C4-2B (cell line): Measurements from ENCODE around the gene HSCB.

ENCODE experiments used
- H3K27ac ChIP-seq: fragments of 450-650 bp; 2 replicates; pipeline ENCODE4 v1.5.1; 2017
- CTCF ChIP-seq: fragments of 450-650 bp; conservative IDR thresholded peaks from 2 replicates; pipeline ENCODE4 v1.5.1; 2017; ENCODE audit warnings: mild to moderate bottlenecking
- ZFX ChIP-seq: fragments of 450-650 bp; IDR thresholded peaks from 2 replicates; pipeline ENCODE4 v1.6.1; 2017

HSCB gene

GRCh38 chr22:28792491-28793383 is 50.9 kb downstream of the HSCB start:
- H3K27ac ChIP-seq: peak overlapping the region; percentile 3; the same call in 1 of the 2 replicates
- no peak for TF ChIP-seq ZFX
- no peak for TF ChIP-seq CTCF

DNA sequence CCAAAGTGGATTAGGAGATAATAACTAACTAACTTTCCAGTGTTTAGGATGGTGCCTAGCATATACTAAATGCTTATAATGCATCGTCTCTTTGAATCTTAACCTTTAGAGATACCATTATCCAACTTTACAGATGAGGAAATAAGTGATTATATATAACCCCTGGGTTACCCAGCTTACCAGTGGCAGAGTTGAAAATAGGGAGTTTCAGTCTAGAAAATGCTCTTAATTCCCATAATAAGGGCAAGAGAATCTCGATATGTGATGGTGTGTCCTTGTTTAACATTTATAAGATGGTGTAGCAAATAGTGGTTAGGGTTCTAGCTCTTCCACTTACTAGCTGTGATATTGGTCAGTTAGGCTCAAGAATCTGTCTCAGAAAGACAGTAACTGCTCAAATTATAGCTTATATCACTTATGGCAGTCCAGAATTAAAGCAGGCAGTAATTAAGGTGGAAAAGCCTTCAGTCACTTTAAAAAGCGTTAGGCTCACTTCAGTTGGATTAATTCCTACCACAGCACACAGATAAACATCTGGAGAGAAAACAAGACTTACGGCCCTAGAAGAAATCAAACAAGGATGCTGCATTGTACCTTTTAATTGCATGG is 52.2 kb downstream of the HSCB start:
- no peak overlapping the region for H3K27ac ChIP-seq
- no peak for TF ChIP-seq CTCF

GRCh38 chr22:28795071-28795693 is 53.3 kb downstream of the HSCB start:
- no peak overlapping the region for H3K27ac ChIP-seq
- TF ChIP-seq ZFX (no peak), CTCF (no peak)

- no peak for TF ChIP-seq CTCF
- no peak for TF ChIP-seq ZFX
- no peak overlapping the region for H3K27ac ChIP-seq
These were observed 54.4 kb downstream of the HSCB start for GRCh38 chr22:28795932-28796856.

DNA sequence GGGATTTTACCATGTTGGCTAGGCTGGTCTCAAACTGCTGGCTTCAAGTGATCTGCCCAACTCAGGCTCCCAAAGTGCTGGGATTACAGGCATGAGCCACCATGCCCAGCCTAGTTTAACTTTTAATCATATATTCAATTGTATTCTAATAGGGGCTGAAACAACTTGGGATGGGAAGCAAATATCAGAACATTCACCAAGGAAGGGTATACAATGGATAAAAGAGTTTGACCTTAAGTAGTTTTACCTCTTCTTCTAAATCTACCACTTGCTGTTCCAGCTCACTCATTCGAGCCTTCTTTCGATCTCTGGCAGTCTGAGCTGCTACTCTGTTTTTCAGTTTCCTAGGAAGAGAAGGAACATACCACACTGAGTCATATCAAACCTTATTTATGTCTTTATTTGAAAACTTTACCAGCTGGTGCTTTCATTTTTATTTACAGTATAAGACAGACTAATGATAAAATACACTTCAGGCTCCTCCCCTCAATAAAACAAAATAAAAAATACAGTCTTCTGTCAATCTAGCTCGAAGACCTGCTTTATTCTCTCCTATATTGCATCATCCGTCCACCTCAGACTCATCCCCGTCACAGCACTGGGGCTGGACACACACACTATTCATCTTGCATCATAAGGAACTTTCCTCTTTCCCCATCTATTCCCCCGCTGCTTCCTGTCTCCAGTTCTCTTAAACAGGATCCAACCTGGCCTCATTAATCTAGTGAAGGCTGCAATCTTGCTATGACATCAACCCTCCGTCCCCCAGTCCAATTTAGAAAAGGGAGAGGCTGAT is 57.2 kb downstream of the HSCB start:
- peak overlapping the region; percentile 100 for H3K27ac ChIP-seq

More for the DNA sequence above, 57.2 kb downstream of the HSCB start:
- TF ChIP-seq ZFX: no peak
- TF ChIP-seq CTCF: no peak
